H1 (cell line): ENCODE measurements around the gene ANKRD13B. TPM values are rescaled to one million over a fixed set of nuclear protein-coding genes. Genes with fewer than 3 reads are reported as not detected.

Experiments
- CTCF ChIA-PET: fragments of 300-600 bp; sonication (Branson Sonifier 250); formaldehyde crosslinking; loops from one replicate; lab custom pipeline; 2021; ENCODE audit not compliant: partially characterized antibody; lab: Charles Lee
- POLR2A ChIA-PET: fragments of 300-600 bp; sonication (Branson Sonifier 250); formaldehyde crosslinking; loops from one replicate; lab custom pipeline; 2021; ENCODE audit warnings: inconsistent platforms; ENCODE audit not compliant: partially characterized antibody; lab: Charles Lee
- DNase-seq, 2 experiments: peaks; one replicate each; pipeline versions ENCODE4 v3.0.0 to v3.0.0-alpha.2; 2010 to 2022; ENCODE audit warnings: low spot score in 2 of 2, low read depth in 1 of 2, mixed read lengths in 1 of 2
- FAIRE-seq: peaks from 2 replicates; lab custom pipeline; 2011; peaks lifted over from hg19 to GRCh38; lab: Jason Lieb, UNC
- H2AFZ ChIP-seq: 2 replicates; pipeline ENCODE4 v1.8.1; 2012; ENCODE audit warnings: low read length, inconsistent platforms
- H2AK5ac ChIP-seq: 2 replicates; pipeline ENCODE4 v1.6.1; 2013; ENCODE audit warnings: low read depth, low read length
- H2BK120ac ChIP-seq: replicated peaks from 2 replicates; pipeline ENCODE3; 2013; ENCODE audit warnings: low read depth, low read length, inconsistent platforms
- H2BK12ac ChIP-seq: 2 replicates; pipeline ENCODE4 v1.6.1; 2013; ENCODE audit warnings: low read depth, low read length
- H2BK15ac ChIP-seq: 2 replicates; pipeline ENCODE4 v1.6.1; 2013; ENCODE audit warnings: low read length
- H2BK20ac ChIP-seq: 2 replicates; pipeline ENCODE4 v1.6.1; 2013; ENCODE audit warnings: low read length
- H2BK5ac ChIP-seq: 2 replicates; pipeline ENCODE4 v1.6.1; 2013; ENCODE audit warnings: low read depth, low read length
- H3K14ac ChIP-seq: 2 replicates; pipeline ENCODE4 v1.6.1; 2013; ENCODE audit warnings: inconsistent platforms; ENCODE audit not compliant: insufficient read length
- H3K18ac ChIP-seq: 2 replicates; pipeline ENCODE4 v1.6.1; 2013; ENCODE audit warnings: low read length; ENCODE audit errors: extremely low read depth
- H3K23ac ChIP-seq: 2 replicates; pipeline ENCODE4 v1.6.1; 2013; ENCODE audit warnings: inconsistent platforms; ENCODE audit not compliant: insufficient read length
- H3K23me2 ChIP-seq: 2 replicates; pipeline ENCODE4 v1.6.1; 2013; ENCODE audit warnings: low read depth, low read length
- H3K27ac ChIP-seq: 2 replicates; pipeline ENCODE4 v1.6.1; 2011; ENCODE audit warnings: low read depth, low read length, inconsistent platforms
- H3K27me3 ChIP-seq, 4 experiments: replicated peaks in 1 of 4; 1 replicate in 1 of 4; 2 replicates in 3 of 4; pipeline versions ENCODE4 v1.6.1 to v1.8.1; 2011 to 2013; ENCODE audit warnings: low read length in 3 of 4, mild to moderate bottlenecking in 3 of 4, inconsistent platforms in 2 of 4, mixed read lengths in 2 of 4, moderate library complexity in 1 of 4; ENCODE audit not compliant: control insufficient read depth in 3 of 4, insufficient read depth in 3 of 4; ENCODE audit errors: extremely low read depth in 1 of 4
- H3K36me3 ChIP-seq, 4 experiments: 2 replicates each; pipeline versions ENCODE4 v1.6.1 to v1.8.1; 2011 to 2013; ENCODE audit warnings: mild to moderate bottlenecking in 4 of 4, low read length in 3 of 4, moderate library complexity in 2 of 4, control low read depth in 1 of 4, inconsistent platforms in 1 of 4; ENCODE audit not compliant: insufficient read depth in 4 of 4, control insufficient read depth in 2 of 4
- H3K4ac ChIP-seq: replicated peaks from 2 replicates; pipeline ENCODE3; 2013; ENCODE audit warnings: low read length, low read depth, mixed read lengths, inconsistent platforms; ENCODE audit not compliant: insufficient read length
- H3K4me1 ChIP-seq, 4 experiments: replicated peaks in 1 of 4; 1 replicate in 1 of 4; 2 replicates in 3 of 4; pipeline versions ENCODE4 v1.6.1 to v1.8.1; 2011 to 2013; ENCODE audit warnings: low read length in 3 of 4, inconsistent platforms in 2 of 4, mixed read lengths in 1 of 4; ENCODE audit not compliant: insufficient read depth in 4 of 4, control insufficient read depth in 3 of 4
- H3K4me2 ChIP-seq, 2 experiments: 2 replicates each; pipeline versions ENCODE4 v1.6.1 to v1.8.1; 2011 to 2013; ENCODE audit warnings: low read depth in 2 of 2, low read length in 2 of 2, control low read depth in 1 of 2, inconsistent platforms in 1 of 2, mild to moderate bottlenecking in 1 of 2; ENCODE audit not compliant: insufficient read depth in 1 of 2
- H3K4me3 ChIP-seq, 4 experiments: fragments of 200-600, 300-600 bp in 1 of 4; sonication (generic), shearing (Covaris generic), sonication (Bioruptor Twin) in 1 of 4; 2 replicates each; pipeline versions ENCODE4 v1.5.1 to v1.8.1; 2011 to 2016; ENCODE audit warnings: low read length in 4 of 4, low read depth in 3 of 4, control low read depth in 2 of 4, inconsistent platforms in 2 of 4, mild to moderate bottlenecking in 2 of 4, mixed read lengths in 1 of 4, moderate library complexity in 1 of 4; ENCODE audit not compliant: insufficient read depth in 2 of 4; ENCODE audit errors: extremely low read depth in 1 of 4
- H3K56ac ChIP-seq: replicated peaks from 2 replicates; pipeline ENCODE3; 2013; ENCODE audit warnings: low read depth, mild to moderate bottlenecking, mixed read lengths, low read length, inconsistent platforms; ENCODE audit not compliant: insufficient read length
- H3K79me1 ChIP-seq: 2 replicates; pipeline ENCODE4 v1.6.1; 2013; ENCODE audit warnings: low read depth, low read length, control low read depth
- H3K79me2 ChIP-seq, 2 experiments: 2 replicates each; pipeline versions ENCODE4 v1.6.1 to v1.8.1; 2012 to 2013; ENCODE audit warnings: low read length in 2 of 2, mild to moderate bottlenecking in 2 of 2, inconsistent platforms in 1 of 2; ENCODE audit not compliant: insufficient read depth in 2 of 2, control insufficient read depth in 1 of 2
- H3K9ac ChIP-seq, 4 experiments: replicated peaks in 1 of 4; 1 replicate in 1 of 4; 2 replicates in 3 of 4; pipeline versions ENCODE4 v1.6.1 to v1.8.1; 2011 to 2013; ENCODE audit warnings: low read depth in 3 of 4, low read length in 3 of 4, control low read depth in 2 of 4, mild to moderate bottlenecking in 2 of 4, moderate library complexity in 2 of 4, inconsistent platforms in 1 of 4; ENCODE audit errors: extremely low read depth in 1 of 4
- H3K9me3 ChIP-seq, 2 experiments: 2 replicates each; pipeline versions ENCODE4 v1.6.1 to v1.8.1; 2012 to 2013; ENCODE audit warnings: mild to moderate bottlenecking in 2 of 2, moderate library complexity in 2 of 2, control low read depth in 1 of 2, inconsistent platforms in 1 of 2, low read depth in 1 of 2, low read length in 1 of 2, mixed read lengths in 1 of 2; ENCODE audit not compliant: insufficient read depth in 2 of 2
- H4K20me1 ChIP-seq, 2 experiments: replicated peaks in 1 of 2; 2 replicates each; pipeline versions ENCODE3 to v1.8.1; 2011 to 2013; ENCODE audit warnings: inconsistent platforms in 2 of 2, low read length in 2 of 2, mild to moderate bottlenecking in 1 of 2; ENCODE audit not compliant: insufficient read depth in 2 of 2, control insufficient read depth in 1 of 2
- H4K5ac ChIP-seq: 2 replicates; pipeline ENCODE4 v1.6.1; 2013; ENCODE audit warnings: low read length, low read depth, mixed read lengths, inconsistent platforms; ENCODE audit not compliant: insufficient read length
- H4K8ac ChIP-seq: 2 replicates; pipeline ENCODE4 v1.8.0; 2013; ENCODE audit warnings: mild to moderate bottlenecking, moderate library complexity, low read length, inconsistent platforms; ENCODE audit not compliant: insufficient read depth; ENCODE audit errors: extremely low read depth
- H4K91ac ChIP-seq: replicated peaks from 2 replicates; pipeline ENCODE3; 2013; ENCODE audit warnings: low read length, mixed read lengths, inconsistent platforms; ENCODE audit not compliant: insufficient read length
- BACH1 ChIP-seq: IDR thresholded peaks from 2 replicates; pipeline ENCODE4 v1.6.1; 2012; ENCODE audit warnings: low read length, improper control_type of control experiment
- BRCA1 ChIP-seq: IDR thresholded peaks from 2 replicates; pipeline ENCODE4 v1.6.1; 2012; ENCODE audit warnings: low read depth, low read length, improper control_type of control experiment
- CEBPB ChIP-seq: IDR thresholded peaks from 2 replicates; pipeline ENCODE4 v1.6.1; 2012; ENCODE audit warnings: low read depth, low read length
- CHD2 ChIP-seq: IDR thresholded peaks from 2 replicates; pipeline ENCODE4 v1.6.1; 2012; ENCODE audit warnings: low read length, improper control_type of control experiment
- GABPA ChIP-seq: IDR thresholded peaks from 2 replicates; pipeline ENCODE4 v1.6.1; 2011; ENCODE audit warnings: mild to moderate bottlenecking, low read length, moderate library complexity, borderline replicate concordance; ENCODE audit not compliant: insufficient read depth
- KDM1A ChIP-seq: fragments of 200-600, 300-600 bp; sonication (generic); IDR thresholded peaks from 2 replicates; pipeline ENCODE4 v1.7.1; 2016; ENCODE audit warnings: mild to moderate bottlenecking, low read length, borderline replicate concordance
- KDM4A ChIP-seq: IDR thresholded peaks from one replicate; pipeline ENCODE4 v1.7.1; 2012; ENCODE audit warnings: low read depth, mild to moderate bottlenecking, moderate library complexity, low read length, inconsistent platforms; ENCODE audit not compliant: severe bottlenecking
- MAFK ChIP-seq: IDR thresholded peaks from 2 replicates; pipeline ENCODE4 v1.6.1; 2012; ENCODE audit warnings: low read depth, mild to moderate bottlenecking, improper control_type of control experiment, low read length
- NRF1 ChIP-seq: IDR thresholded peaks from 2 replicates; pipeline ENCODE4 v1.6.1; 2011; ENCODE audit warnings: mild to moderate bottlenecking, low read depth, low read length, improper control_type of control experiment
- POU5F1 ChIP-seq: IDR thresholded peaks from 2 replicates; pipeline ENCODE4 v1.6.1; 2011; ENCODE audit warnings: low read depth, mild to moderate bottlenecking, low read length, moderate library complexity
- RAD21 ChIP-seq, 2 experiments: IDR thresholded peaks in 1 of 2; conservative IDR thresholded peaks in 1 of 2; 2 replicates each; pipeline ENCODE4 v1.6.1; 2011; ENCODE audit warnings: low read depth in 2 of 2, low read length in 2 of 2, improper control_type of control experiment in 1 of 2, inconsistent platforms in 1 of 2, mild to moderate bottlenecking in 1 of 2, moderate library complexity in 1 of 2
- RXRA ChIP-seq: IDR thresholded peaks from 2 replicates; pipeline ENCODE4 v1.6.1; 2011; ENCODE audit warnings: low read depth, mild to moderate bottlenecking, low read length, moderate library complexity; ENCODE audit not compliant: insufficient read depth
- SP1 ChIP-seq: IDR thresholded peaks from 2 replicates; pipeline ENCODE4 v1.6.1; 2011; ENCODE audit warnings: low read depth, low read length
- TAF7 ChIP-seq: optimal IDR thresholded peaks from 2 replicates; pipeline ENCODE3; 2011; ENCODE audit warnings: low read depth, mild to moderate bottlenecking, inconsistent platforms, low read length, moderate library complexity, borderline replicate concordance
- WGBS, 2 experiments: shearing (Covaris generic) in 1 of 2; methylation state at CpG; one replicate each; pipeline versions ENCODE4 v1.1.6 to v1.1.7; 2013 to 2015; ENCODE audit warnings: low lambda C conversion rate in 2 of 2, mixed read lengths in 2 of 2, inconsistent platforms in 1 of 2, low coverage in 1 of 2, missing lambda C conversion rate in 1 of 2; ENCODE audit not compliant: insufficient replicate concordance in 2 of 2, insufficient coverage in 1 of 2, insufficient read length in 1 of 2; ENCODE audit errors: extremely low coverage in 1 of 2, missing lambda C conversion rate in 1 of 2; 5-methylcytosine and 5-hydroxymethylcytosine counted together
- polyA plus RNA-seq, 7 experiments: library from polyadenylated mRNA; depleted of rRNA in 3 of 7; stranded (reverse) in 5 of 7; unstranded in 2 of 7; fragments of >200 nt in 5 of 7; fragments of 200-250 nt in 2 of 7; gene quantifications; 1 replicate in 5 of 7; 2 replicates in 1 of 7; 4 replicates in 1 of 7; pipeline versions ENCODE4 v1.2.1 to v1.2.3, GENCODE V29; 2011 to 2013; ENCODE audit warnings: missing spikeins in 2 of 7, mixed read lengths in 2 of 7
- total RNA-seq: library from RNA; stranded (reverse); fragmentation: NEBNext Ultra II Directional; extraction: Animal tissue kit (Norgen Biotek cat#: 25700); gene quantifications from 2 replicates; pipeline ENCODE4 v1.2.1, GENCODE V29; 2021

Gene ANKRD13B
- total and polyA plus RNA-seq, 2 of the 8 experiments (the other 6 are each of a cell fraction or from before 2014, with no cell fraction given), result 16.4 to 48.5 TPM

- Histone ChIP-seq H2BK20ac (no peak overlapping the region), H2BK120ac (no peak overlapping the region), H2BK12ac (no peak overlapping the region), H3K4me2 (no peak overlapping the region), H2AFZ (no peak overlapping the region), H2BK5ac (no peak overlapping the region), H3K18ac (no peak overlapping the region), H3K79me1 (no peaks in the 10 kb centered on the region), H3K4me1 (peaks cover 0 to under 1% (median 0%) of the 10 kb centered on the region in 4 experiments; a peak in 1 of 7 replicates), H4K91ac (no peak overlapping the region), H3K79me2 (no peaks in the 10 kb centered on the region), H3K4me3 (no peak overlapping the region), H3K23ac (no peak overlapping the region), H2BK15ac (no peak overlapping the region), H3K9ac (no peak overlapping the region), H3K36me3 (no peaks in the 10 kb centered on the region), H4K5ac (no peak overlapping the region), H2AK5ac (no peak overlapping the region), H3K27ac (no peak overlapping the region), H3K14ac (no peak overlapping the region), H4K20me1 (no peaks in the 10 kb centered on the region), H3K56ac (no peak overlapping the region), H3K4ac (no peak overlapping the region), H3K27me3 (peaks cover 0 to 12% (median 9%) of the 10 kb centered on the region in 4 experiments; a peak in 6 of 7 replicates), H3K9me3 (no peaks in the 10 kb centered on the region), H3K23me2 (no peaks in the 10 kb centered on the region), H4K8ac (no peak overlapping the region)
- ChIA-PET CTCF (interaction anchor here (0.6 to 3.2 kb wide), 3 partner anchors 23 to 190 kb away, joined by 6 to 15 read pairs (median 10); no protein-coding TSS in a partner anchor), POLR2A (interaction anchor here (0.6 kb wide), 1 partner anchor 806 kb away, joined by 5 read pairs; no protein-coding TSS in a partner anchor)
- peak in 1 of 2 experiments; percentile 19 for DNase-seq
- FAIRE-seq, result no peak
- 86% methylated on average over 6 of the region's 6 CpGs; no CpG with 5 or more reads in 1 of the 2 experiments for WGBS, 2 experiments
- no peak for TF ChIP-seq KDM4A
- no peak for TF ChIP-seq CEBPB
- no peak for TF ChIP-seq NRF1
- no peak for TF ChIP-seq POU5F1
- no peak for TF ChIP-seq SP1
- no peak for TF ChIP-seq GABPA
- TF ChIP-seq TAF7, result no peak
- TF ChIP-seq BRCA1, result no peak
- no peak for TF ChIP-seq BACH1
- TF ChIP-seq CHD2, result no peak
- TF ChIP-seq RXRA, result no peak
- TF ChIP-seq RAD21 (IDR thresholded peaks at IDR 0.05 in 1 of 2, conservative IDR thresholded peaks at IDR 0.05 in 1 of 2; ENCODE audit: low read depth in 2 of 2, low read length in 2 of 2), result no peak
- TF ChIP-seq KDM1A, result no peak
- no peak for TF ChIP-seq MAFK
Measured at GRCh38 chr17:29560316-29560715, 32.6 kb upstream of the ANKRD13B start.
